ENCODE measurements around the gene SMIM27.
A peak's percentile ranks its signal among the peaks of the same experiment; 100 is the strongest.

The SMIM27 gene

GRCh38 chr9:32577316-32577715 lies 25.2 kb downstream of the SMIM27 start:
- Histone ChIP-seq H3K4me3 (ENCODE audit: low read length in 2 of 2) (no peak overlapping the region), H3K36me3 (ENCODE audit: control insufficient read depth in 2 of 2, insufficient read depth in 2 of 2, low read length in 2 of 2) (no peaks in the 10 kb centered on the region), H3K27me3 (ENCODE audit: control insufficient read depth in 1 of 2, insufficient read depth in 2 of 2, low read length in 2 of 2) (peaks cover 0 to 2% of the 10 kb centered on the region in 2 donors), H3K27ac (ENCODE audit: low read length) (no peak overlapping the region), H3K9me3 (ENCODE audit: control insufficient read depth in 2 of 2, low read length in 2 of 2) (no peaks in the 10 kb centered on the region), H3K9ac (ENCODE audit: low read length in 2 of 2) (no peak overlapping the region), H3K4me1 (ENCODE audit: control insufficient read depth, insufficient read depth, low read length) (peaks cover 2% of the 10 kb centered on the region)

- Histone ChIP-seq H3K9ac (ENCODE audit: low read length in 2 of 2) (no peak overlapping the region), H3K27me3 (ENCODE audit: control insufficient read depth in 1 of 2, insufficient read depth in 2 of 2, low read length in 2 of 2) (peaks cover 0 to 2% of the 10 kb centered on the region in 2 donors), H3K9me3 (ENCODE audit: control insufficient read depth in 2 of 2, low read length in 2 of 2) (no peaks in the 10 kb centered on the region), H3K27ac (ENCODE audit: low read length) (no peak overlapping the region), H3K36me3 (ENCODE audit: control insufficient read depth in 2 of 2, insufficient read depth in 2 of 2, low read length in 2 of 2) (no peaks in the 10 kb centered on the region), H3K4me1 (ENCODE audit: control insufficient read depth, insufficient read depth, low read length) (no peaks in the 10 kb centered on the region), H3K4me3 (ENCODE audit: low read length in 2 of 2) (peak overlapping the region in 1 of 2 donors; percentile 22)
Observed at GRCh38 chr9:32578976-32579375, 26.8 kb downstream of the SMIM27 start.

GRCh38 chr9:32579706-32580331 lies 27.7 kb downstream of the SMIM27 start:
- H3K4me1 ChIP-seq (ENCODE audit: control insufficient read depth, insufficient read depth, low read length), result no peaks in the 10 kb centered on the region
- no peak overlapping the region for H3K9ac ChIP-seq (ENCODE audit: low read length in 2 of 2)
- peaks cover 0 to 2% of the 10 kb centered on the region in 2 donors for H3K27me3 ChIP-seq (ENCODE audit: control insufficient read depth in 1 of 2, insufficient read depth in 2 of 2, low read length in 2 of 2)
- no peaks in the 10 kb centered on the region for H3K9me3 ChIP-seq (ENCODE audit: control insufficient read depth in 2 of 2, low read length in 2 of 2)
- H3K27ac ChIP-seq (ENCODE audit: low read length), result no peak overlapping the region
- no peaks in the 10 kb centered on the region for H3K36me3 ChIP-seq (ENCODE audit: control insufficient read depth in 2 of 2, insufficient read depth in 2 of 2, low read length in 2 of 2)
- H3K4me3 ChIP-seq (ENCODE audit: low read length in 2 of 2), result no peak overlapping the region

- H3K4me1 ChIP-seq (ENCODE audit: control insufficient read depth, insufficient read depth, low read length), result no peaks in the 10 kb centered on the region
- H3K9ac ChIP-seq (ENCODE audit: low read length in 2 of 2), result no peak overlapping the region
- no peak overlapping the region for H3K4me3 ChIP-seq (ENCODE audit: low read length in 2 of 2)
- no peaks in the 10 kb centered on the region for H3K36me3 ChIP-seq (ENCODE audit: control insufficient read depth in 2 of 2, insufficient read depth in 2 of 2, low read length in 2 of 2)
- H3K27ac ChIP-seq (ENCODE audit: low read length), result no peak overlapping the region
- H3K9me3 ChIP-seq (ENCODE audit: control insufficient read depth in 2 of 2, low read length in 2 of 2), result no peaks in the 10 kb centered on the region
- H3K27me3 ChIP-seq (ENCODE audit: control insufficient read depth in 1 of 2, insufficient read depth in 2 of 2, low read length in 2 of 2), result peaks cover 0 to 2% of the 10 kb centered on the region in 2 donors
Observed at GRCh38 chr9:32580631-32581300, 28.6 kb downstream of the SMIM27 start.

GRCh38 chr9:32581512-32582143 lies 29.5 kb downstream of the SMIM27 start:
- Histone ChIP-seq H3K36me3 (ENCODE audit: control insufficient read depth in 2 of 2, insufficient read depth in 2 of 2, low read length in 2 of 2) (no peaks in the 10 kb centered on the region), H3K9me3 (ENCODE audit: control insufficient read depth in 2 of 2, low read length in 2 of 2) (no peaks in the 10 kb centered on the region), H3K27me3 (ENCODE audit: control insufficient read depth in 1 of 2, insufficient read depth in 2 of 2, low read length in 2 of 2) (peaks cover 2% of the 10 kb centered on the region in 2 donors), H3K4me3 (ENCODE audit: low read length in 2 of 2) (no peak overlapping the region), H3K27ac (ENCODE audit: low read length) (no peak overlapping the region), H3K4me1 (ENCODE audit: control insufficient read depth, insufficient read depth, low read length) (no peaks in the 10 kb centered on the region), H3K9ac (ENCODE audit: low read length in 2 of 2) (no peak overlapping the region)

DNA sequence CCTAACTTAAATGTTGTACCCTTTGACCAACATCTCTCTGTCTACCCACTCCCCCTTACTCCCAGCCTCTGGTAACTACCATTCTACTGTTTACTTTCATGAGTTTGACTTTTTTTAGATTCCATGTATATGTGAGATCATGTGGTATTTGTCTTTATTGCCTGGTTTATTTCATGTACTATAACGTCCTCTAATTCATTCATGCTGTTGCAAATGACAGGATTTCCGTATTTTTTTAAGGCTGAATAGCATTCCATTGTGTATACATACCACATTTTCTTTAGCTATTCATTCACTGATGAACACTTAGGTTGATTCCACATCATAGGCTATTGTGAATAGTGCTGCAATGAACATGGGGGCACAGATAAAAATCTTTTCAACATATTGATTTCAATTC lies 32.7 kb downstream of the SMIM27 start:
- Histone ChIP-seq H3K27ac (ENCODE audit: low read length) (no peak overlapping the region), H3K9me3 (ENCODE audit: control insufficient read depth in 2 of 2, low read length in 2 of 2) (no peaks in the 10 kb centered on the region), H3K36me3 (ENCODE audit: control insufficient read depth in 2 of 2, insufficient read depth in 2 of 2, low read length in 2 of 2) (no peaks in the 10 kb centered on the region), H3K4me1 (ENCODE audit: control insufficient read depth, insufficient read depth, low read length) (no peaks in the 10 kb centered on the region), H3K9ac (ENCODE audit: low read length in 2 of 2) (no peak overlapping the region), H3K4me3 (ENCODE audit: low read length in 2 of 2) (no peak overlapping the region), H3K27me3 (ENCODE audit: control insufficient read depth in 1 of 2, insufficient read depth in 2 of 2, low read length in 2 of 2) (peaks cover 0 to 2% of the 10 kb centered on the region in 2 donors)

DNA sequence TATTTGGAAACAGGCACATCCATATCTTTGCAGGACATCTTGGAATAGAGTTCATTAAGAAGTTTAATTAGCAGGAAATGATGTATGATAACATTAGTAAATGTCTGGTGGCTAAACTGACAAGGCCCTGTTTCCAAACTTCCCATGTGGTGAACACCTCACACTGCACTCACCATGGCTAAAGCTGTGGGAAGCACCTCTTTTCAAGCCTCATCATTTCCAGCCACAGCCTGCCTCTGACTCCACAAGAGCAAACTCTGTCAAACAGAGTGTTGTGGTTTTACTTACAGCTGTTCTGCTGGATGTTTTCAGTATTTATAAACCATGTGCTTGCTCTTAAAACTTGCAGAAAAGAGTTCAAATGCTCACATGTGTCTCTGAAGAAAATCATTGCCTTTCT lies 35.8 kb downstream of the SMIM27 start:
- no peaks in the 10 kb centered on the region for H3K4me1 ChIP-seq (ENCODE audit: control insufficient read depth, insufficient read depth, low read length)
- no peaks in the 10 kb centered on the region for H3K9me3 ChIP-seq (ENCODE audit: control insufficient read depth in 2 of 2, low read length in 2 of 2)
- H3K27me3 ChIP-seq (ENCODE audit: control insufficient read depth in 1 of 2, insufficient read depth in 2 of 2, low read length in 2 of 2), result peaks cover 0 to 2% of the 10 kb centered on the region in 2 donors
- H3K27ac ChIP-seq (ENCODE audit: low read length), result no peak overlapping the region
- H3K4me3 ChIP-seq (ENCODE audit: low read length in 2 of 2), result no peak overlapping the region
- no peaks in the 10 kb centered on the region for H3K36me3 ChIP-seq (ENCODE audit: control insufficient read depth in 2 of 2, insufficient read depth in 2 of 2, low read length in 2 of 2)
- no peak overlapping the region for H3K9ac ChIP-seq (ENCODE audit: low read length in 2 of 2)

DNA sequence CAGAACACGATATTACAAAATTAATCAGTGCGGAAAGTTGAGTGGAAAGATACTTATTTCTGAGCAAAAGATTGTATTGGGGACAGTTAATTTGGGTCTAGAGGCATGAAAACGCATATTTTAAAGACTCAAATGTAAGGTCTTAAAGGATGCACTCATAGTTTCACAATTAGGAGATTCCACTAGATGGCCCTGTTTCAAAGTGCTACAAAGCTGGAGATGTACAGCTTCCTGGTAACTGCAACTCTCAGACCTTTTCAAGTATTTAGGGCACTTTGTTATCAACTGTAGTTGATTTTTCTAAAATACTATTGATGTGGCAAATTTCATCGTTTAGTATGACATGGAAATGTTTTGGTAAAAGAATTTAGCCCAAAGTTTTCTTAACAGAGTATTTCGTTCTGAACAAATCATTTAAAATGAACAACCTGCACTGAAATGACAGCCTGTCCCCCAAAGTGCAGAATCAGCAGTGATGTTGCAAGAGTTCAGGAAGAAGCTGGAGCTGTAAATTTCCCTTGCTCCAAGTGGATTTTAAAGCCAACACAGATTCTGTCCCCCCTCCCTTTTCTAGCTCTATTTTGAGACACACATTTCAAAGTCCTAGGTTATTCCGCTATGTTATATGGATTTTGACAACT lies 37.1 kb downstream of the SMIM27 start:
- Histone ChIP-seq H3K9ac (ENCODE audit: low read length in 2 of 2) (no peak overlapping the region), H3K36me3 (ENCODE audit: control insufficient read depth in 2 of 2, insufficient read depth in 2 of 2, low read length in 2 of 2) (no peaks in the 10 kb centered on the region), H3K9me3 (ENCODE audit: control insufficient read depth in 2 of 2, low read length in 2 of 2) (no peaks in the 10 kb centered on the region), H3K27me3 (ENCODE audit: control insufficient read depth in 1 of 2, insufficient read depth in 2 of 2, low read length in 2 of 2) (peaks cover 0 to 2% of the 10 kb centered on the region in 2 donors), H3K4me1 (ENCODE audit: control insufficient read depth, insufficient read depth, low read length) (no peaks in the 10 kb centered on the region), H3K27ac (ENCODE audit: low read length) (no peak overlapping the region), H3K4me3 (ENCODE audit: low read length in 2 of 2) (no peak overlapping the region)

DNA sequence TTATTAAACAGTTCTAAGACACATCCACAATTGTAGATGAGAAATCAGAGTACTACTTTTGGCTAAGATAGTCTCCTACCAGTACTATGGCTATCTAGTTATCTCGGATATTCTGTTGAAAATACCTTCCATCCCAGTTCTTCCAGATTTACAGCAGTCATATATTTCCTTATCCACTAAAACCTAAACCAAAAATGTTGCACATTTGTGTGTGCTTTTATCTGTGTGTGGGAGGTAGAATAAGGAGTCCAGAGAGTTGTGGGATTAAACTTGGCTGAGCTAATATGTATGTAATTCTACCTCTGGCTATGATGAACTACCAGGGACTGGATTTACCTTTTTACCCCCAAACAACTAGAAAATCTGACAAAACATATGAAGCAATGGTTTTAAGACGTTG lies 38.3 kb downstream of the SMIM27 start:
- Histone ChIP-seq H3K27ac (ENCODE audit: low read length) (no peak overlapping the region), H3K27me3 (ENCODE audit: control insufficient read depth in 1 of 2, insufficient read depth in 2 of 2, low read length in 2 of 2) (peaks cover 0 to 2% of the 10 kb centered on the region in 2 donors), H3K36me3 (ENCODE audit: control insufficient read depth in 2 of 2, insufficient read depth in 2 of 2, low read length in 2 of 2) (no peaks in the 10 kb centered on the region), H3K9me3 (ENCODE audit: control insufficient read depth in 2 of 2, low read length in 2 of 2) (no peaks in the 10 kb centered on the region), H3K9ac (ENCODE audit: low read length in 2 of 2) (no peak overlapping the region), H3K4me1 (ENCODE audit: control insufficient read depth, insufficient read depth, low read length) (no peaks in the 10 kb centered on the region), H3K4me3 (ENCODE audit: low read length in 2 of 2) (no peak overlapping the region)

DNA sequence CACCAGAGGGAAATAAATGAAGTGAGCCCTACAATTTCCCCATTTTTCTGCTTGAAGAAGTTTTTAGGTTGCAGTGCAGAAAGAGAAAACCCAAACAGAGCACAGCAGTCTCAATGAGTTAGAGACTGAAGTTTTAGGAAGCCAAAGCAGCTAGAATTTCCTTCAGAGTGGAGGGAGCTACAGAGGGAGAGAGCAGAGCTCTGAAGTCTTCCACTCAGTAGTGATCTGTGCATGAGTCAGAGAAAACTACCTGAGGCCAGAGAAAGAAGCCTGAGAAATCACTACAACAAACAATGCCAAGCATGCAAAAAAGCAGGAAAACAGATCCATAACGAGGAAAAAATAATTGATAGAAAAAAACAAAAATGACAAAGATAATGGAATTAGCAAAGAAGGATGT lies 38.8 kb downstream of the SMIM27 start:
- Histone ChIP-seq H3K9me3 (ENCODE audit: control insufficient read depth in 2 of 2, low read length in 2 of 2) (no peaks in the 10 kb centered on the region), H3K4me3 (ENCODE audit: low read length in 2 of 2) (no peak overlapping the region), H3K27me3 (ENCODE audit: control insufficient read depth in 1 of 2, insufficient read depth in 2 of 2, low read length in 2 of 2) (peaks cover 0 to 2% of the 10 kb centered on the region in 2 donors), H3K36me3 (ENCODE audit: control insufficient read depth in 2 of 2, insufficient read depth in 2 of 2, low read length in 2 of 2) (no peaks in the 10 kb centered on the region), H3K4me1 (ENCODE audit: control insufficient read depth, insufficient read depth, low read length) (no peaks in the 10 kb centered on the region), H3K27ac (ENCODE audit: low read length) (no peak overlapping the region), H3K9ac (ENCODE audit: low read length in 2 of 2) (no peak overlapping the region)

Measured in stomach smooth muscle (tissue), 2 donors.